GM23338 (cell line): Measurements from ENCODE around the gene ELMOD2. TPM values are rescaled to one million over a fixed set of nuclear protein-coding genes. Genes with fewer than 3 reads are reported as not detected.
"Not testable (repeated sequence)": the region's sequence is repeated elsewhere in the genome, so short reads cannot be mapped to it uniquely, and the experiment has no call there.

ENCODE experiments used
- ATAC-seq: fragments of 200-7000 bp; cut with Tn5 transposase; 3 replicates; pipeline ENCODE4 v1.9.1; 2020
- DNase-seq: peaks from one replicate; pipeline ENCODE4 v3.0.0-alpha.2; 2015; ENCODE audit warnings: low spot score
- H2AFZ ChIP-seq: fragments of 200-600 bp; sonication (generic); 2 replicates; pipeline ENCODE4 v1.8.0; 2016; ENCODE audit warnings: antibody characterized with exemption, mild to moderate bottlenecking, moderate library complexity
- H3F3A ChIP-seq: fragments of 200-600 bp; sonication (generic); replicated peaks from 2 replicates; pipeline ENCODE4 v1.8.0; 2017; ENCODE audit warnings: antibody characterized with exemption, mixed run types, low read depth
- H3K27ac ChIP-seq: fragments of 200-600 bp; sonication (generic); 2 replicates; pipeline ENCODE4 v1.6.1; 2016; ENCODE audit warnings: low read depth
- H3K27me3 ChIP-seq: fragments of 200-600 bp; sonication (generic); 2 replicates; pipeline ENCODE4 v1.8.0; 2016; ENCODE audit warnings: mild to moderate bottlenecking, mixed run types, moderate library complexity; ENCODE audit not compliant: insufficient read depth
- H3K36me3 ChIP-seq: fragments of 200-600 bp; sonication (generic); 2 replicates; pipeline ENCODE4 v1.8.0; 2016; ENCODE audit warnings: mild to moderate bottlenecking; ENCODE audit not compliant: insufficient read depth
- H3K4me1 ChIP-seq: fragments of 200-600 bp; sonication (generic); 2 replicates; pipeline ENCODE4 v1.8.0; 2016; ENCODE audit warnings: mild to moderate bottlenecking, moderate library complexity; ENCODE audit not compliant: insufficient read depth
- H3K4me2 ChIP-seq: fragments of 200-600 bp; sonication (generic); 2 replicates; pipeline ENCODE4 v1.7.1; 2017; ENCODE audit warnings: mixed run types
- H3K4me3 ChIP-seq: fragments of 200-600 bp; sonication (generic); 2 replicates; pipeline ENCODE4 v1.6.1; 2016; ENCODE audit warnings: mixed run types
- H3K79me2 ChIP-seq: fragments of 200-600 bp; sonication (generic); replicated peaks from 2 replicates; pipeline ENCODE4 v1.8.0; 2017; ENCODE audit warnings: mild to moderate bottlenecking; ENCODE audit not compliant: insufficient read depth
- H3K9me2 ChIP-seq: fragments of 200-600 bp; sonication (generic); 2 replicates; pipeline ENCODE4 v1.8.0; 2017; ENCODE audit not compliant: insufficient read depth
- H4K20me1 ChIP-seq: fragments of 200-600 bp; sonication (generic); replicated peaks from 2 replicates; pipeline ENCODE4 v1.8.0; 2017; ENCODE audit warnings: mild to moderate bottlenecking; ENCODE audit not compliant: insufficient read depth
- H3K27ac Mint-ChIP-seq: 2 replicates; pipeline ENCODE4 v1.8.0; 2020; ENCODE audit warnings: inconsistent platforms, mild to moderate bottlenecking, moderate library complexity, mixed read lengths
- H3K27me3 Mint-ChIP-seq: 3 replicates; pipeline ENCODE4 v1.8.0; 2022; ENCODE audit warnings: low read depth, mild to moderate bottlenecking, moderate library complexity, mixed read lengths, inconsistent platforms; ENCODE audit not compliant: insufficient read depth, poor library complexity
- H3K36me3 Mint-ChIP-seq: 3 replicates; pipeline ENCODE4 v1.8.0; 2021; ENCODE audit warnings: low read depth, mild to moderate bottlenecking, inconsistent platforms, moderate library complexity, mixed read lengths
- H3K4me1 Mint-ChIP-seq: 3 replicates; pipeline ENCODE4 v1.8.0; 2020; ENCODE audit warnings: mild to moderate bottlenecking, inconsistent platforms, mixed read lengths
- H3K4me3 Mint-ChIP-seq: 3 replicates; pipeline ENCODE4 v1.8.0; 2021; ENCODE audit warnings: moderate library complexity, mild to moderate bottlenecking, inconsistent platforms, mixed read lengths
- H3K9me3 Mint-ChIP-seq: 3 replicates; pipeline ENCODE4 v1.8.0; 2020; ENCODE audit warnings: moderate library complexity, mild to moderate bottlenecking, inconsistent platforms, mixed read lengths
- CREB1 ChIP-seq: fragments of 250-450 bp; sonication (Bioruptor Pico); IDR thresholded peaks from 2 replicates; pipeline ENCODE4 v1.5.0; 2020; ENCODE audit warnings: low read depth, mild to moderate bottlenecking, moderate library complexity
- CTCF ChIP-seq, 2 experiments: fragments of 200-600 bp in 1 of 2; sonication (generic) in 1 of 2; conservative IDR thresholded peaks; 2 replicates each; pipeline versions ENCODE4 v1.5.1 to v1.6.1; 2016 to 2017; ENCODE audit warnings: antibody characterized with exemption in 2 of 2, low read depth in 2 of 2, mild to moderate bottlenecking in 2 of 2, moderate library complexity in 1 of 2
- EZH2 ChIP-seq: fragments of 200-600 bp; sonication (generic); IDR thresholded peaks from one replicate; pipeline ENCODE4 v1.8.0; 2017; ENCODE audit warnings: antibody characterized with exemption, mild to moderate bottlenecking, low read depth; ENCODE audit not compliant: unreplicated experiment
- POLR2AphosphoS5 ChIP-seq: IDR thresholded peaks from 2 replicates; pipeline ENCODE4 v1.6.1; 2016; ENCODE audit warnings: antibody characterized with exemption, low read depth
- REST ChIP-seq: IDR thresholded peaks from one replicate; pipeline ENCODE4 v1.6.1; 2018; ENCODE audit warnings: antibody characterized with exemption; ENCODE audit not compliant: unreplicated experiment
- STAT1 ChIP-seq: IDR thresholded peaks from one replicate; pipeline ENCODE4 v1.6.1; 2016; ENCODE audit warnings: antibody characterized with exemption; ENCODE audit not compliant: unreplicated experiment
- ZNF331 ChIP-seq: fragments of 250-450 bp; sonication (Bioruptor Pico); IDR thresholded peaks from 2 replicates; pipeline ENCODE4 v1.5.0; 2020; ENCODE audit warnings: low read depth, mild to moderate bottlenecking, moderate library complexity
- polyA plus RNA-seq: library from polyadenylated mRNA; unstranded; fragments of >200 nt; fragmentation: Nextera tagmentation; extraction: Ambion mirVana; gene quantifications from 2 replicates; pipeline ENCODE4 v1.2.1, GENCODE V29; 2016
- total RNA-seq: library from RNA; depleted of rRNA; stranded (reverse); fragments of >200 nt; shearing (Covaris generic); gene quantifications from 2 replicates; pipeline ENCODE4 v1.2.3, GENCODE V29; 2014

Gene ELMOD2
- total and polyA plus RNA-seq, 2 experiments from 2014 or later = 17.9 to 28.9 TPM

- H4K20me1 ChIP-seq = no peaks in the 10 kb centered on the region
- H3K4me1 Mint-ChIP-seq = no peaks in the 10 kb centered on the region
- peaks cover 21% of the 10 kb centered on the region for H3K9me3 Mint-ChIP-seq
- no peak for DNase-seq
- no peak overlapping the region for H2AFZ ChIP-seq
- H3K4me1 ChIP-seq = no peaks in the 10 kb centered on the region
- H3K27me3 Mint-ChIP-seq = peaks cover 8% of the 10 kb centered on the region
- no peaks in the 10 kb centered on the region for H3K79me2 ChIP-seq
- no peak overlapping the region for H3K4me2 ChIP-seq
- H3K36me3 Mint-ChIP-seq = peaks cover 20% of the 10 kb centered on the region; the same call in 2 of the 3 replicates
- TF ChIP-seq EZH2 (no peak), STAT1 (no peak), POLR2AphosphoS5 (no peak), CREB1 (CRISPR knock-in tag) (no peak), REST (no peak), CTCF (conservative IDR thresholded peaks at IDR 0.05; ENCODE audit: low read depth in 2 of 2) (no peak), ZNF331 (CRISPR knock-in tag) (no peak)
- H3K36me3 ChIP-seq = 0 out of 2 replicates have a peak, but pooled peaks cover 4% of the 10 kb centered on the region
- no peak overlapping the region for H3K4me3 ChIP-seq
- ATAC-seq = no peak
- H3K4me3 Mint-ChIP-seq = no peak overlapping the region
- no peaks in the 10 kb centered on the region for H3F3A ChIP-seq
- H3K27ac ChIP-seq = no peak overlapping the region
- H3K27ac Mint-ChIP-seq = no peak overlapping the region
- H3K27me3 ChIP-seq = peaks cover 19% of the 10 kb centered on the region
- H3K9me2 ChIP-seq = no peaks in the 10 kb centered on the region
Observed at GRCh38 chr4:140504261-140504660, 19.7 kb upstream of the ELMOD2 start.

- H4K20me1 ChIP-seq, H3K27me3 ChIP-seq, H3K9me2 ChIP-seq, H3K4me3 ChIP-seq, H2AFZ ChIP-seq, H3K27me3 Mint-ChIP-seq, ATAC-seq, H3K4me1 Mint-ChIP-seq, H3K36me3 Mint-ChIP-seq, H3K36me3 ChIP-seq, H3K79me2 ChIP-seq, DNase-seq, H3K27ac ChIP-seq, H3F3A ChIP-seq, H3K4me1 ChIP-seq, H3K4me2 ChIP-seq, H3K4me3 Mint-ChIP-seq, H3K27ac Mint-ChIP-seq, H3K9me3 Mint-ChIP-seq: not testable (repeated sequence)
Observed at GRCh38 chr4:140513765-140514164, 10.2 kb upstream of the ELMOD2 start.
